Subcutaneous adipose tissue (tissue), 4 donors: ENCODE measurements around the gene FARP1. TPM values are rescaled to one million over a fixed set of nuclear protein-coding genes. Genes with fewer than 3 reads are reported as not detected.

Source experiments
- CTCF ChIP-seq: fragments of 450-650 bp; IDR thresholded peaks from one replicate; pipeline ENCODE4 v1.5.1; 2016; ENCODE audit warnings: low read depth, mild to moderate bottlenecking, control low read depth, antibody characterized with exemption, moderate library complexity
- total RNA-seq, 4 donors: library from RNA; depleted of rRNA; stranded (reverse); fragments of >200 nt; gene quantifications; one replicate each; pipeline ENCODE4 v1.1.0, GENCODE V29; 2016

FARP1 gene
- total RNA-seq, 4 donors from 2014 or later = 24.9 to 39.9 (median 28.8) TPM

GRCh38 chr13:98321395-98321794 lies 178.5 kb downstream of the FARP1 start:
- TF ChIP-seq CTCF = no peak

- TF ChIP-seq CTCF = no peak
Observed at GRCh38 chr13:98322091-98322718, 179.3 kb downstream of the FARP1 start.

DNA sequence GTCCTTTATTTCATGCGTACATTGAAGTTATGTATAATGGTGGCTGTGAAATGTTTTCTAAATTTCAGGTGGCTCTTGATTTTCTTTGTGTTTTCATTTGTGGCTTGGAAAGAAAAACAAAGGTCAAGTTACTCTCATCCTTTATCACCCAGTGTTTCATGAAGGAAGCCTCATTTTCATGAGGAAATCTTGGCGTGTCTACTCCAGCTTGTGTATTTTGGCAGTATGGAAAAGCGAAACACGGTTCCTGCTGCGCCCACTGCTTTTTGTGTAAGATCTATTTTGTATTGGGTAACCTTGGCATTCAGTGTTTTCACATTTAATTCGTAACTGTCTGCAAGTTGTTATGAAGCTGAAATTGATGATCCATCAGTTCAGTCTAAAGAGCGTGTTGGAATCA lies 181.2 kb downstream of the FARP1 start:
- no peak for TF ChIP-seq CTCF

GRCh38 chr13:98325724-98326123 lies 182.8 kb downstream of the FARP1 start:
- TF ChIP-seq CTCF = no peak

DNA sequence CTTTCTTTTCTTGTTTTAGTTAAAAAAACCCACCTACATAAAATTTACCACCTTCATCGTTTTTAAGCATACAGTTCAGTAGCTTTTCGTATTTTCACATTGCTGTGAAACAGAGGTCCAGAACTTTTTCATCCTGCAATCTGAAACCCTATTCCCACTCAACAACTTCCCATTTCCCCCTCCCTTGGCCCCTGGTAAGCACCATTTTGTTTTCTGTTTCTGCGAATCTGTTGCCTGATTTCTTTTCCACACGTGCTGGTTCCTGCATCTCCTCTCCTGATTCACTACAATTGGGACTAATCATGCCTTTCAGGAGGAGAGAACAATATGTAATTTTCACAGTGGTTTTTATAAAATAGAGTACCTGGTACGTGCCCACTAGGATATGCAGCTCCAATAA lies 183.4 kb downstream of the FARP1 start:
- TF ChIP-seq CTCF = no peak

DNA sequence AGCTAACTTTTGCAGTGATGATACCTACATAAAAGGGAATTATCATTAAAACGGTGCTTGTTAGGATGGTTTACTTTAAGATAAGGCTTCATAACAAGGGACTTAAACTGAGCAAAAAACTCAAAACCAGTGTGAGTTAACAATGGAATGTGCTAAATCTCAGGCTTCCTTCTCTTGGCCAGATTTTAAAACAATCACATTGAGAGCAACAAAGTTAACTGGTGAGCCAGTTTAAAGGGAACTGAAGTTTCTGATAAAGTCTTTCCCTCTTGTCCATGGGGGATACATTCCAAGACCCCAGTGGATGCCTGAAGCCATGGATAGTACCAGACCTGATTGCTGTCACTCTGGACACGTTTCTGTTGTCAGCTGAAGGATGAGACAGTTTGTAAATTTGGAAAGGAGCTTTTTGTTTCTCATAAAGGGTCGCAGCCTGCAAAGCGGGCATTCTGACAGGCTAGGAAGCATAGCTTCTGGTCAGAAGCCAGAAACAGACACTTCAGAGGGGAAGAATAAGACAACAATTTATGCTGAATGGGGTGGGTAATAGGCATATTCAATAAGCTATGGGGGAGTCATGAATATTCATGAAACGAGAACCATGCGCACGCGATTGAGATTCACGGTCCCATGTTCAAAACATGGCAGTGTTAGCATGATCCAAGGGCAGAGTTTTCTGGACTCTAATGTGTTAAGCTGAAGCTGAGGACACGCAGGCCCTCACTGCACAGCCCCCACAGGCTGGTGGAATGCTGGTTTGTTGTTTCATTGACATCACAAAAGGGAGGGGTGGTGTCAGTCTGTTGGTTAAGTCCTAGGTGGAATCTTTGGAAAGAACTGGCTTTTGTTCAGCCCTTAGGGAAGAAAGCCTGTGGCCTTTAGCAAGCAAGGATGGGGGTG lies 184.7 kb downstream of the FARP1 start:
- no peak for TF ChIP-seq CTCF

GRCh38 chr13:98328511-98328910 lies 185.6 kb downstream of the FARP1 start:
- no peak for TF ChIP-seq CTCF
